ENCODE results near the gene ACTN3.
A peak's percentile ranks its signal among the peaks of the same experiment; 100 is the strongest.
"Not testable (repeated sequence)": the region's sequence is repeated elsewhere in the genome, so short reads cannot be mapped to it uniquely, and the experiment has no call there.

ACTN3 gene

DNA sequence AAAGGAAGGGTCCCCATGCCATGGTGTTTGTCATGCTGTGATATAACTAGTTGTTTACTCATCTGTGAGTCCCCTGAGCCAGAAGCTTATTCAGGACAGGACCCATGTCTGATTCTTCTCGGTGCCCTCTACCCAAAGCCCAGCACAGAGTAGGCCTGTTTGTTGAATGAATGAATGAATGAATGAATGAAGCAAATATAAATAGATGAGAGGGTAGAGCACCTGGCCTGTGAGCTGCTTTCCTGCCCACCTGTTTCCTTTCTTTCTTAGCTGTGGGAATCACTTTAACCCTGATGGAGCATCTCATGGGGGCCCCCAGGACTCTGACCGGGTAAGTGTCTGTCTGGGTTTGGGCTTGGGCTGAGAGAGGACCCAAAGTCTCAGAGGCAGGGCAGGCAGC lies 53.5 kb downstream of the ACTN3 start:
- DNase-seq (ENCODE audit: low spot score), result no peak

DNA sequence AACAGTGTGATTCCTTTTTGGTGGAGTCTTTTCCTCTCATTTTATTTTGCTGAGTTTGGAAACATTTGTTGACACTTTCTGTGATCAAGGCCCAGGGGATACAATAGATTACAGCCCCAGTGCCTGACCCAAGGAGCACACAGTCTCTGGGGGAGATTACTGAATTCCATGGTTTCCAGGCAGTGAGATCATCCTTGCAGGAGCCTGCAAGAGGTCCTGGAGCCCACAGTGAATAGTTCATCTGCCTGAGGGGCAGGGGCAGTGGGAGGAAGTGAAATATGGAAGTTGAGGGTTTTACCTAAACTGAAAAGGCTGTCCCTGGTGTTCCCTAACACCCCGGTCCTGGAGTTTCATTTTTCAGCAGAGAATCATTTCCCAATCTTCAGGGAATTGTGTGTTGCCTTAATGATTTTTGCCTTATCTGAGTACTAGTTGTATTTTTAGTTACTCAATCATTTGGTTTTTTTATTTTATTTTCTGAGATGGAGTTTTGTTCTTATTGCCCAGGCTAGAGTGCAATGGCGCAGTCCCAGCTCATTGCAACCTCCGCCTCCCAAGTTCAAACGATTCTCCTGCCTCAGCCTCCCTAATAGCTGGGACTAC lies 54.0 kb downstream of the ACTN3 start:
- DNase-seq (ENCODE audit: low spot score), result no peak

DNA sequence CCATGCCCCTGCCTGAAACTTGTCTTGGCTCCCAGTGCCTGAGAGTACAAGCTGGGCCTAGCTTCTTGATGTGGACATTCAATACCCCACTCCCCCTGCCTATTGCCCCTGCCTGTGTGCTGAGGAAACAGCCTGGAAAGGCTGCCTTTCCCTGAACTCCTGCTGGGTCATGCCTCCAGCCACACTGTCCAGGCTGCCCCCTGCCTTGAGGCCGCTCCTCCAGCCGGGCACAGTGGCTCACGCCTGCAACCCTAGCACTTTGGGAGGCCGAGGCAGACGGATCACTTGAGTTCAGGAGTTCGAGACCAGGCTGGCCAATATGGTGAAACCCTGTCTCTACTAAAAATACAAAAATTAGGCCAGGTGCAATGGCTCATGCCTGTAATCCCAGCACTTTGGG lies 56.4 kb downstream of the ACTN3 start:
- no peak for DNase-seq (ENCODE audit: low spot score)

DNA sequence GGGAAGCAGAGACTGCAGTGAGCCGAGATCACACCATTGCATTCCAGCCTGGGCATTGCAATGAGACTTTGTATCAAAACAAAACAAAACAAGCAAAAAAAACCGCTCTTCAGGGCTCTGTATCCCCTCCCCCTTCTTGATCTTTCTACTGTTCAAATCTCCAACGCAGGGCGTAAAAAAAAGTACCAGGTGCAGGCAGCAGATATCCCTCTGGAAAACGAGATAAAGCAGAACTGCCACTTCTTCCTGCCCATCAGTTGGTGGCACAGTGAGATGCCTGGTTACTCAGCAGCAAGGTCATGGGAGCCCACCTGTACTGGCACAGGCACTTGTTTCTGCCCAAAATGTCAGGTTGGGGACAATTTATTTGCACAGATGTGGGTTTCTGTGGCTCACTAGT lies 57.5 kb downstream of the ACTN3 start:
- no peak for DNase-seq (ENCODE audit: low spot score)

DNA sequence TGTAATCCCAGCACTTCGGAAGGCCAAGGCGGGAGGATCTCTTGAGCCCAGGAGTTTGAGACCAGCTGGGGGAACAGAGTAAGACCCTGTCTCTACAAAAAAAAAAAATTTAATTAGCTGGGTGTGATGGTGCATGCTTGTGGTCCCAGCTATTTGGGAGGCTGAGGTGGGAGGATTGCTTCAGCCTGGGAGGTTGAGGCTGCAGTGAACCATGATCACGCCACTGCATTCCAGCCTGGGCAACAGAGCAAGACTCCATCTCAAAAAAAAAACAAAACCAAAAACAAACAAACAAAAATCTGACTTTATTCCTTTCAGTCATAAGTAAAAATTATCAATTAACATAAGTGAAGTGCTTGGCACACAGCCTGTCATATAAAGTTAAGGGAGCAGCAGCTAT lies 59.9 kb downstream of the ACTN3 start:
- not testable (repeated sequence) for DNase-seq (ENCODE audit: low spot score)

DNA sequence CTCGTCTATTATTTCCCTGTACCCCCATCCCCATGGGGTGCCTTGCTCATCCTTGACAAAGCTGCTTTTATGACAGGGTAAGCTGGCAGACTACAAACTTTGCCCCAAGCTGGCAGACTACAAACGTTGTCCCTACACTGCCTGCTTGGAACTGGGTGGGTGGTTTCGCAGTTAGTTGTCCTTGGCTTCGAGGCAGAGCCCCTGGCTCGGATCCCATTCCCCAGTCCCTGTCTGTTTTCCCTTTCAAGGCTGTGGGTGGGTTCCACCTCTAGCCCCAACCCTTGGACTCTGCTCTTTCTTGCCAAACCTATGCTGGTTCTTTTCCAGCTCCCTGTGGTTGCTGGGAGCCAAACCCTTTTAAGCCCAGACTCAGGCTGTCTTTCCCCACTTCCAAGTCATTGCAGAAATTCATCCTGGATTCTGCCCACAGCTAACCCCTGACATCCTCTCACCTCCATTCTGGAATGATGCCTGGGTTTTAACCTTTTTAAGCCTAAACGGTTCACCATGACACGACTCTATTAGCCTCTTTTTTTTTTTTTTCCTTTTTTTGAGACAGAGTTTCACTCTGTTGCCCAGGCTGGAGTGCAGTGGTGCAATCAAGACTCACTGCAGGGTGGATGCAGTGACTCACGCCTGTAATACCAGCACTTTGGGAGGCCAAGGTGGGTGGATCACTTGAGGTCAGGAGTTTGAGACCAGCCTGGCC lies 60.6 kb downstream of the ACTN3 start:
- peak; percentile 80 for DNase-seq (ENCODE audit: low spot score)

DNA sequence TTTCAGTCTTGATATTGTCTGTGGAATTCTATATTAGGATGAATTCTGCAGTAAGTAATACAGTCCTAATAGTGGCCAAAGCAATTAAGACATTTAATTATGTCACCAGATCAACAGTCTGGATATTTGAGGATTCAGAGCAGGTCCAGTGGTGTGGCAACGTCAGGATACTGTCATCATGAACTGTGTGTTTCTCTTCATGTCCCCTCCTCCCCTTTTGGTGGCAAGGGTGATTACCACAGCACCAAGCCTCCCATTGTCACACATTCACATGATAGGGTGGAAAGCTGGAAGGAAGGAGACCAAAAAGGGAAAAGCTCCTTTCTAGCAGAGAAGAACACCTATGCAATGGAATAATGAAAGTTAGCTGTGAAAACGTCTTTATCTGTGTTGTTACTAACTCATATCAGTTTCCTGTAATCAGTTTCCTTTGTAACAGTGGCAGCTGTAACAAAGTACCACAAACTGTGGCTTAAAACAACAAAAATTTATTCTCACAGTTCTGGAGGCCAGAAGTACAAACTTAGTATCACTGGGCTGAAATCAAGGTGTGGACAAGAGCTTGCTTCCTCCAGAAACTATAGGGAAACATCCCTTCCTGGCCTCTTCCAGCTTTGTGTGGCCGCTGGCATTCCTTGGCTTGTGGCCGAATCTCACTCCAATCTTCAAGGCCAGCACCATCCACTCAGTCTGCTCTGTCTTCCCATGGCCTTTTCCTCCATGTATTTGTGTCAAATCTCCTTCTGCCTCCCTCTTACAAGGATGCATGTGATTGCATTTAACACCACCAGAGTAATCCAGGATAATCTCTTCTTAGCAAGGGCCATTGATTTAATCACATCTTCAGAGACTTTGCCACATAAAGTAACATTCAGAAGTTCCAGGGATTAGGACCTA lies 63.3 kb downstream of the ACTN3 start:
- DNase-seq (ENCODE audit: low spot score), result no peak

DNA sequence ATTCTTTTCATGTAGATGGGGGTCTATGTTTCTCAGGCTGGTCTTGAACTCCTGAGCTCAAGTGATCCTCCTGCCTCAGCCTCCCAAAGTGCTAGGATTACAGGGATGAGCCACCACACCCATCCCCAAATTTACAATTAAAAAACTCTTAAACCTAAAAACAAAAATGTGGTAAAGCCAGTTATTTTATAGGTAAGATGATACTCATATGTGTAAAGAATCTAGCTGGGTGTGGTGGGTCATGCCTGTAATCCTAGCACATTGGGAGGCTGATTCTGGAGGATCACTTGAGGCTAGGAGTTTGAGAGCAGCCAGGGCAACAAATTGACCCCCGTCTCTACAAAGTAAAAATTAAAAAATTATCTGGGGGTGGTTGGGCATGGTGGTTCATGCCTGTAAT lies 65.8 kb downstream of the ACTN3 start:
- DNase-seq (ENCODE audit: low spot score), result no peak

All from GM03348 (cell line).